Dendritic cell treated with granulocyte-macrophage colony-stimulating factor and Interleukin-4, amounts not matched to agents 40 ng/mL and 50 ng/mL, for 4 days (primary cell): ENCODE data around the gene FAXC.
"Not testable (repeated sequence)": the region's sequence is repeated elsewhere in the genome, so short reads cannot be mapped to it uniquely, and the experiment has no call there.

Experiments
- H3K27ac Mint-ChIP-seq: one replicate; pipeline ENCODE4 v1.8.0; 2022; ENCODE audit warnings: mild to moderate bottlenecking, mixed read lengths
- H3K27me3 Mint-ChIP-seq: one replicate; pipeline ENCODE4 v1.8.0; 2022; ENCODE audit warnings: mild to moderate bottlenecking, mixed read lengths
- H3K36me3 Mint-ChIP-seq: one replicate; pipeline ENCODE4 v1.8.0; 2022; ENCODE audit warnings: low read depth, mixed read lengths
- H3K4me1 Mint-ChIP-seq: one replicate; pipeline ENCODE4 v1.8.0; 2022; ENCODE audit warnings: low read depth, mixed read lengths
- H3K4me3 Mint-ChIP-seq: one replicate; pipeline ENCODE4 v1.8.0; 2022; ENCODE audit warnings: mild to moderate bottlenecking, moderate library complexity, mixed read lengths
- H3K9me3 Mint-ChIP-seq: one replicate; pipeline ENCODE4 v1.8.0; 2022; ENCODE audit warnings: mixed read lengths
- intact Hi-C: fragments of 100-400 bp; cut with micrococcal nuclease; formaldehyde crosslinking; loops from one replicate; pipeline ENCODE4 v1.15.0; 2022

FAXC gene

DNA sequence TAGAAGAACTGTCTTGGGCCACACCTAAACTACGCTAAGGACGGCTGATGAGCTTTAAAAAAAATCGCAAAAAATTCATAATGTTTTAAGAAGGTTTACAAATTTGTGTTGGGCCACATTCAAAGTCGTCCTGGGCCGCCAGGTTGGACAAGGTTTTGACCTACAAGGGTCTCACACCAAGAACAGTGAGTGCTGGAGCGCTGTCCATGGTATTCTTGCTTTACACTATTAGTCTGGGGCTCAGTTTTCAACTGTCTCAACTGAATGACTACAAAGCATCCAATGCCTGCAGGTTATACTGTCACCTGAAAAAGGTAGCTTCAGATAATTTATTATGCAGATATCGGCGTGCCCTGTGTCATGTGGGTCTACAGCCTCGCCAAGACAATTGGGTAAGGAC is 3.7 kb upstream of the FAXC start:
- H3K27me3 Mint-ChIP-seq = peaks cover 60% of the 10 kb centered on the region
- no peaks in the 10 kb centered on the region for H3K9me3 Mint-ChIP-seq
- no peak overlapping the region for H3K4me3 Mint-ChIP-seq
- intact Hi-C loops = no loop called here
- no peak overlapping the region for H3K27ac Mint-ChIP-seq
- no peaks in the 10 kb centered on the region for H3K4me1 Mint-ChIP-seq
- no peaks in the 10 kb centered on the region for H3K36me3 Mint-ChIP-seq

DNA sequence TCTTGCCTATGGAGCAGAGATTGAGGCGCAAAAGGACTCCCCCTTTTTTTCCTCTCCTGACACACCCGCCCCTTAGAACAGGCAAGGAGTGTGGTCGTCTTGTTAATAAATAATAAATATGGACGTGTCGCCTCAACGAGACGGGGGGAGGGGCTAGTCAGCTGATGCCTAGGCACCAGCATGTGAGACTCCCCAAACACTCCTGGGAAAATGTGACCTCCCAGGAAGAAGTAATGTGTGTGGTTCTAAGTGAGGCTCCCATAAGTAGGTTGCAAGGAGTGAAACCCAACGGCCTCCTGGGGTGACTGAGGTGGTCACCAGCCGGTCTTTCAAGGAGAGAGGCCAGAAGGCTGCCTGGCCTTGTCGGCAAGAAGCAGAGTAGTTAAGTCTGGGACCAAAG is 1.1 kb upstream of the FAXC start:
- intact Hi-C loops = no loop called here
- peaks cover 72% of the 10 kb centered on the region for H3K27me3 Mint-ChIP-seq
- H3K4me3 Mint-ChIP-seq = no peak overlapping the region
- no peak overlapping the region for H3K27ac Mint-ChIP-seq
- H3K4me1 Mint-ChIP-seq = no peaks in the 10 kb centered on the region
- no peaks in the 10 kb centered on the region for H3K9me3 Mint-ChIP-seq
- no peaks in the 10 kb centered on the region for H3K36me3 Mint-ChIP-seq

DNA sequence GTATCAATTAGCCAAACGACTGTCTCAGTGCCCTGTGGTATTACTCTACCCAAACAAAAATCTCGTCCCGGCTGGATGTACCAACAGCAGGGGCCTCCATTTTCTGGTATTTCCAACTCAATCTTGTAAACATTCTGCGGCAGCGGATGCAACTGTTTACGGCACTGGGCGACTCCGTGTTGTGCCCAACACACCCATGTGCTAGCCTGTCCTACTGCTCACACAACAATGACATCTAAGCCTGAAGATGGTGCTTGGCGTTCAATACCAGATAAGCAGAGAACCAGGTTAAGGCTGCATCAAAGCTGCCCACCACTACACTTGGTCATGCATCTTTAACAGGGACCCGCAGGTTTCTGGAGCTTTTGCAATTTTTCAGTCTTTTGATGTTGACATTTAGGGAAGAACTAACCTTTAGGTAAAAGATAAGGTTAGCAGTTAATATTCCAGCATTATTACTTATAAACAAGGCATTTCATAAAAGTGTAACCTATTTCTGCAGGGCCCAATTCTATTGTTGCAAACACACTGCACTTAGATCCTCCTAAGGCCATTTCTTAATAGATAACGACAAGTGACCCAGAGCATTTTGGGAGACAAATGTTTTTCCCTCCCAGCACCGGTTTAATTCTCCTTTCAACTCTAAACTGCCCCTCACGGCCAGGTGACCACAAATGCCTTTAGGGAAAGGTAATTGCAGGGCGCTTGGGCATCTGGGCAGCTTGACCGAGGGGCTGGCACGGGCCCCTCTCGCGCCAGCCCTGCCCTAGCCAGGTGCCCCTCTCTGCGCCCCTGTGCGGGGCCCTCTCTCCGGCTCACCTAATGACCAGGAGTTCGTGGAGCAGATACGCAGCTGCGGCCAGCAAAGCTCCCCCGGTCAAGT is 945 bp downstream of the FAXC start:
- Mint-ChIP-seq H3K27me3 (peaks cover 68% of the 10 kb centered on the region), H3K4me1 (no peaks in the 10 kb centered on the region)

DNA sequence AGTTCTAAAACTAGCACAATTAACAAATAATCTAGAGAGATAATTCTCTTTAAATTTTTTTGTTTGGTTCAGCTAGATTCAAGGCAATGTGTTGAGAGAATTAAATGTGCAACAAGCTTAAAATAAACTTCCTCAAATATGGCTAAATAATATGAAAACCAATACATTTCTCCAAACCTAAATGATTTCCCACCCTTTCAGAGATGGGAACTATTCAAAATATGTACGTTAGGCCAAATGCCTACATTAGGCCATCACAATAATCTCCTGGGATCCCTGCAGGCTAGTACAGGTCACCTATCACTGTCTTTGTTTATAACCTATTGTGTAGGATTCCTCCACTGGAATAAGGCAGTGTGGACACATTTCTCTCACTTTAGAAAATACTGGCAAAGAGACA is 1.7 kb downstream of the FAXC start:
- Mint-ChIP-seq H3K36me3 (no peaks in the 10 kb centered on the region), H3K9me3 (no peaks in the 10 kb centered on the region), H3K4me1 (no peaks in the 10 kb centered on the region), H3K4me3 (no peak overlapping the region), H3K27ac (no peak overlapping the region), H3K27me3 (peaks cover 65% of the 10 kb centered on the region)
- intact Hi-C loops = no loop called here

More for the DNA sequence above, 945 bp downstream of the FAXC start:
- Mint-ChIP-seq H3K9me3 (no peaks in the 10 kb centered on the region), H3K4me3 (peak overlapping the region; percentile 30), H3K27ac (no peak overlapping the region), H3K36me3 (no peaks in the 10 kb centered on the region)
- intact Hi-C loops = no loop called here

DNA sequence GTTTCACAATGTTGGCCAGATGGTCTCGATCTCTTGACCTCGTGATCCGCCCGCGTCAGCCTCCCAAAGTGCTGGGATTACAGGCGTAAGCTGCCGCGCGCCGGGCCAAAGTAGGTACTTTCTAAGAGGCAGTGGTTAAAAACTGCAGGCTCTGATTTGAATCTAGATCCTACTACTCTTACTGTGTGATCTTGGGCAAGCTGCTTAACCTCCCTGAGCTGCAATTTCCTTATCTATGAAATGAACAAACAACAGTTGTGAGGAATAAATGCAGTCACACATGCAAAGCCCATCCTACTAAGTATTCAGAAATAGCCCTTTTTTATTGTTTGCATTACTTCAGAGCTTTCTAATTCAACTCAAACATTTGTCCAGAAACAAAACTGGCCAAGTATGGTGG is 2.9 kb downstream of the FAXC start:
- Mint-ChIP-seq H3K27me3 (peaks cover 58% of the 10 kb centered on the region), H3K4me1 (no peaks in the 10 kb centered on the region), H3K4me3 (no peak overlapping the region), H3K9me3 (no peaks in the 10 kb centered on the region), H3K27ac (no peak overlapping the region), H3K36me3 (no peaks in the 10 kb centered on the region)
- intact Hi-C loops = no loop called here

DNA sequence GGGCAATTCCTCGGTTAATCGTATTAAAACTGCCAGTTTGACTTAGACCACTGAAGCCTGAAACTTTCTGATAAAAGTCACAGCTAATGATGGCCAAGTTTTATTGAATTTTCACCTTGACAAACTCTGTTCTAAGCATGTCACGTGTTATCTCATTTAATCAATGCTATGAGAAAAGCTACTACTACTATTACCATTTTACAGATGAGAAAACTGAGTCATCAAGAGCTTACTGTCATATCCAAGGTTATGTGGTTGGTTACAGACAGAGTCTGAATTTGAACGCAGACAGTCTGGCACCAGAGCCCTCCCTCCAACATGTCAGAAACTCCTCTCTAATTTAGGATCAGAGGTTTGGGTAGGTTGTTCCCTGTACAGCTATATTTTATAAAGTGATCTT is 4.3 kb downstream of the FAXC start:
- intact Hi-C loops = no loop called here
- Mint-ChIP-seq H3K27ac (no peak overlapping the region), H3K4me3 (no peak overlapping the region), H3K36me3 (no peaks in the 10 kb centered on the region), H3K9me3 (no peaks in the 10 kb centered on the region), H3K4me1 (no peaks in the 10 kb centered on the region), H3K27me3 (peaks cover 45% of the 10 kb centered on the region)

DNA sequence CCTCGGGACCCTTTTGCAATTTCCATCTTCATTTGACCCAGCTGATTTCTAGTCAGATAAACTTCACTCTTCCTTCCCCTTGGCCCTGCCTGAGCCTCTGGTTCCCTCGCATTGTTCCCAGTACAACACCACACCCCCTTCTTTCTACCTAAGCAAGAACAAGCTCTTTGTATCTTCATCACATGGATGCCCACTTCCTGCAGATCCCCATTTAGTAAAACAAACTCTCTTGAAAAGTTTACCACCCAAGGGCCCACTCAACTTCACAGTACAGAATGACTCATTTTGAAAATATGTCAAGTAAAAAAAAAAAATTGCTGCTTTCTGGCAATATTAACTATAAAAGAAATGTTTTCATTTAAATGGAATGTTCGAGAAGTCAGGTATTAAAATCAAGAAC is 5.2 kb downstream of the FAXC start:
- Mint-ChIP-seq H3K4me1 (no peaks in the 10 kb centered on the region), H3K36me3 (no peaks in the 10 kb centered on the region), H3K4me3 (no peak overlapping the region), H3K27me3 (peaks cover 43% of the 10 kb centered on the region), H3K27ac (no peak overlapping the region), H3K9me3 (no peaks in the 10 kb centered on the region)
- intact Hi-C loops = no loop called here

DNA sequence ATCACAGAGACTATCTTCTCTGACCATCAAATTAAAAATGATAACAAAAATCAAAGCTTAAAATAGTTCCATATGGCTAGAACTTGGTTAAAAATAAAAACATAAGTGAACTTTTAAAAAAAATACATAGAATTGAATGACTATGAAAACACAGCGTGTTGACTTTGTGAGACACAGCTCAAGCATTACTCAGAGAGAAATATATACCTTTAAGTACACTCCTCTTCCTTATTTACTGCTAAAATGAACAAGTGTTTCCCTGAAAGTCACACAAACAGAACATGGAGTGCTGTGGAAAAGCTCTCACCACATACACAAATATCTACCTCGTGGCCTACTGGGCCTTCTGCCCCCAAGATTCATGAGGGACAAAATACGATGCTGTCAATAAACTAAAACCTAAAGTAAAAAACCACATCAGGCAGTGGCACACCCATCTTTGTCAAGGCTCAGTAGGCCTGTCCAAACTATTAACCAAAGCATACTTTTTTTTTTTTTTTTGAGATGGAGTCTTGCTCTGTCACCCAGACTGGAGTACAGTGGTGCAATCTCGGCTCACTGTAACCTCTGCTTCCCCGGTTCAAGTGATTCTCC is 7.5 kb downstream of the FAXC start:
- Mint-ChIP-seq H3K4me1 (no peaks in the 10 kb centered on the region), H3K36me3 (no peaks in the 10 kb centered on the region), H3K27me3 (peaks cover 31% of the 10 kb centered on the region), H3K9me3 (no peaks in the 10 kb centered on the region), H3K27ac (no peak overlapping the region), H3K4me3 (no peak overlapping the region)
- intact Hi-C loops = no loop called here

DNA sequence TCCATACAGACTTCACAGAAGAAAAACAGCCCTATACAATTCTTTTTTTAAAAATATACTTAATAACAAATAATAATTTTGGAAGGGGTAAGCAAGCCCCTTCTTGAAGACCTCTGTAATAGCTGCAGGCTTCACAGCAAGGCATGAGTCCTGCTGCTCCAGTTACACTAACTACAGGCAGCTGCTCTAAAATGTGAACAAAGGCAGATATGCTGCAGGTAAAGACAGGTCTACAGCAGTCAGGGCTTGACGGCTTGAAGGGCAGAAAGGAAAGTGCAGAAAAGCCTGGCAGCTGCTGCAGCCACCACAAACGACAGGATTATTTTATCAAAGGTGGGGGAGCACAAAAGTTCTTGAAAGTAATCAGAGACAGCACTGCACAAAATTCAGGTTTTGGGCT is 11.3 kb downstream of the FAXC start:
- H3K4me3 Mint-ChIP-seq = no peak overlapping the region
- H3K9me3 Mint-ChIP-seq = no peaks in the 10 kb centered on the region
- no peak overlapping the region for H3K27ac Mint-ChIP-seq
- H3K27me3 Mint-ChIP-seq = peaks cover 19% of the 10 kb centered on the region
- H3K36me3 Mint-ChIP-seq = no peaks in the 10 kb centered on the region
- intact Hi-C loops = loop anchor here (10.0 kb wide), 1 partner anchor 87 kb away; the partner anchor contains the start of gene PNISR
- no peaks in the 10 kb centered on the region for H3K4me1 Mint-ChIP-seq

DNA sequence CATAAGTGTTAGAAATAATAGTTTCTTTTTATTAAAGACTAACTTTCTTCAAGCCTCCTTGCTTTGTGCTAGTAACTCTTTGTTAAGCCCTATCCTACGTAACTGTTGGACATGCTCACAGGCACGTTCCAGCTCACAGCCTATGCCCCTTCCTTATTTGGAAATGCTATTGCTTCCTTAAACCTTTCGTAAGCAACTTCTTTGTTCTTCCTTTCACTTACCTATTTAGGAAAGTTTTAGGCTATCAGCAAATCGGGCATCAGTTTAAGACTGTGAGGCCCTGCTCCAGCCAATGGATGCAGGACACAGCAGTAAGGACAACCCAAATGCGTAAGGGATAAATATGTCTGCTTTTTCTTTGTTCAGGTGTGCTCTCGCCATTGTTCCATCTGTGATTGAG is 14.2 kb downstream of the FAXC start:
- peaks cover 16% of the 10 kb centered on the region for H3K27me3 Mint-ChIP-seq
- not testable (repeated sequence) for H3K9me3 Mint-ChIP-seq, H3K4me3 Mint-ChIP-seq, H3K4me1 Mint-ChIP-seq, H3K27ac Mint-ChIP-seq, H3K36me3 Mint-ChIP-seq
- intact Hi-C loops = loop anchor here (10.0 kb wide), 1 partner anchor 90 kb away; the partner anchor contains the start of gene PNISR

DNA sequence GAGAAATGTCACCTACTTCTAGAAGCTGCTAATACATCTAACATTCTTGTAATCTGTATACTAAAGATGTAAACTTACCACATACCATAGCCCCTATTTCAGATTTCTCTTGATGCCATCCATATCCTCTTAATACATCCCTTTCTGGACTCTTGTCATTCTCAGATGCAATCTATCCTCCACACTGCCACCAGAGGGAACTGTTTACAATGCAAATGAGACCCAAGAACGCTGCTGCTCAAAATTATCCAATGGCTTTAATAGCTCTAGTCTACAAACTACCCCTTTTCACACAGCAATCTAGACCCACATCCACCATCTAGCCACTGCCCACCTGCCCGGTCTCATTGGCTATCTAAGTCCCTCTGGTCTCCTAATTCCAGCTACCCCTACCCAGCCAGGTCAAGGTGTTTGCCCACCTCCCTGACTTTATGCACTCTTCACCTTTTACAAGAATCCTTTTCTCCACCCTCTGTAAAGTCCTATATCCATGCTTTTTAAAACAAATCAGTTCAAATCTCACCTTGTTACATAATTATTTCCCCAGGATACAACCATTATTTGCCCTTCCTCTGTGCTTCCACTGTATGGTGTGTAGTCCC is 14.8 kb downstream of the FAXC start:
- no peaks in the 10 kb centered on the region for H3K9me3 Mint-ChIP-seq
- no peaks in the 10 kb centered on the region for H3K4me1 Mint-ChIP-seq
- H3K4me3 Mint-ChIP-seq = no peak overlapping the region

DNA sequence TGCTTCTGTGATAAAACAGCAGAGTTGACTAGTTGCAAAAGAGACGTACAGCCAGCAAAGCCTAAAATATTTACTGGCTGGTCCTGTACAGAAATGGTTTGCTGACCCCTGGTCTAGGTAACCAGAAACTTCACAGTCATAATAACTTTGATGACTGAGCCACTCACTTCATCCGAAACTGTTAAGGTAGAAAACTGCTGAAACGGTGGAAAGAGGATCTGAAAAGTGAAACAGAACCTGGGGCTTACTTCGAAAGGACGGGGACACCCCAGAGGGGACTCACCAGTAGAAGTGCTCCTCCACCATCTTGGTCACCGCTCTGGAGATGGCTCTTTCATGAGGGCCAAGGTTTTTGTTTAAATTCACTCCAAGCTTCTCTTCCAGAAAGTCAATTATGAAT is 16.4 kb downstream of the FAXC start:
- Mint-ChIP-seq H3K9me3 (no peaks in the 10 kb centered on the region), H3K36me3 (no peaks in the 10 kb centered on the region), H3K27ac (no peak overlapping the region), H3K4me1 (no peaks in the 10 kb centered on the region), H3K27me3 (peaks cover 6% of the 10 kb centered on the region), H3K4me3 (no peak overlapping the region)
- intact Hi-C loops = loop anchor here (10.0 kb wide), 1 partner anchor 92 kb away; the partner anchor contains the start of gene PNISR

More for the DNA sequence above, 14.8 kb downstream of the FAXC start:
- intact Hi-C loops = loop anchor here (10.0 kb wide), 1 partner anchor 90 kb away; the partner anchor contains the start of gene PNISR
- Mint-ChIP-seq H3K36me3 (no peaks in the 10 kb centered on the region), H3K27ac (no peak overlapping the region), H3K27me3 (peaks cover 16% of the 10 kb centered on the region)

DNA sequence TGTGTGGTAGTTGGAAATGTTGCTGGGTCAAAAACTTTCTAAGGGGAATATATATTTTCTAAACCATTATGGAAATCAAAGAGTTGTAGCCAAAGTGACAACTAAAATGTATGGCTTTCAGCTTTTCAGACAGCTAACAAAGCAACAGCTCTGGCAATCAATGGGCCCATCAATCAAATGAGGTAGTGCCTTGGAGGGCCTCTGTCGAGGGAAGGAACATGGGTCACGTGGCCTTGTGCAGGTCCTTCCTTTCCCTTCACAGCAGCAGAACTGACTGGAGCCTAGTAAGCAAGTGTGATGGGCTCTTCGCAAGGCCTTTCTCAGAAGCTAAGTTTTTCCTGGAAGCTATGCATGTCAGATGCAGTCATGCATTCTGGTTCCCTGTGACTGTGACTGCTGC is 17.9 kb downstream of the FAXC start:
- peaks cover 4% of the 10 kb centered on the region for H3K27me3 Mint-ChIP-seq
- no peaks in the 10 kb centered on the region for H3K9me3 Mint-ChIP-seq
- no peak overlapping the region for H3K27ac Mint-ChIP-seq
- intact Hi-C loops = loop anchor here (10.0 kb wide), 1 partner anchor 93 kb away; the partner anchor contains the start of gene PNISR
- no peaks in the 10 kb centered on the region for H3K36me3 Mint-ChIP-seq
- H3K4me3 Mint-ChIP-seq = no peak overlapping the region
- H3K4me1 Mint-ChIP-seq = no peaks in the 10 kb centered on the region

DNA sequence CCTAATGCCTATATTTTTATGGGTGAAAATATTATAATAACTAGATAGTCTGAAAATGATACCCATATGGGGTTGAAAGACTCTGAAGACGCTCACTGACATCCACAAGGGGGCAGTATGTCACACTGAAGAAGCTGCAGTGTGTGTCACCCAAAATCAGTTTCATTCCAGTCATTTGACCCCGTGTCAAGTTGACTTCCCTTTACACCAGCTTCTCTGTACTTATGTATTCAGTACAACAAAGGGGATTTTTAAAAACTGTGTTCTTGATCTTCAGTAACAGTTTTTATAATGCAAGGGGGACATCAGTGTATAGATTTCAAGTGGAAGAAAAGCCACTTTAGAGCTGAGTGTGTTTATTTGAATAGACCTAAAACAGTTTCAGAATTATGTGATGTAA is 19.3 kb downstream of the FAXC start:
- no peaks in the 10 kb centered on the region for H3K9me3 Mint-ChIP-seq
- H3K27ac Mint-ChIP-seq = no peak overlapping the region
- no peaks in the 10 kb centered on the region for H3K4me1 Mint-ChIP-seq
- H3K4me3 Mint-ChIP-seq = no peak overlapping the region
- H3K36me3 Mint-ChIP-seq = no peaks in the 10 kb centered on the region
- intact Hi-C loops = loop anchor here (10.0 kb wide), 1 partner anchor 95 kb away; the partner anchor contains the start of gene PNISR
- peaks cover 4% of the 10 kb centered on the region for H3K27me3 Mint-ChIP-seq
